ENCODE measurements around the gene EBP.

Gene EBP

GRCh38 chrX:48521353-48522243 lies at the start of gene EBP:
Gene EBP (plus strand): TSS chrX:48521808. CDS start chrX:48523772, 1,964 bp downstream.
- peak; percentile 90 for DNase-seq (ENCODE audit: low read depth, low spot score)

GRCh38 chrX:48472225-48472624 lies 49.4 kb upstream of the EBP start:
- DNase-seq (ENCODE audit: low read depth, low spot score): no peak

DNA sequence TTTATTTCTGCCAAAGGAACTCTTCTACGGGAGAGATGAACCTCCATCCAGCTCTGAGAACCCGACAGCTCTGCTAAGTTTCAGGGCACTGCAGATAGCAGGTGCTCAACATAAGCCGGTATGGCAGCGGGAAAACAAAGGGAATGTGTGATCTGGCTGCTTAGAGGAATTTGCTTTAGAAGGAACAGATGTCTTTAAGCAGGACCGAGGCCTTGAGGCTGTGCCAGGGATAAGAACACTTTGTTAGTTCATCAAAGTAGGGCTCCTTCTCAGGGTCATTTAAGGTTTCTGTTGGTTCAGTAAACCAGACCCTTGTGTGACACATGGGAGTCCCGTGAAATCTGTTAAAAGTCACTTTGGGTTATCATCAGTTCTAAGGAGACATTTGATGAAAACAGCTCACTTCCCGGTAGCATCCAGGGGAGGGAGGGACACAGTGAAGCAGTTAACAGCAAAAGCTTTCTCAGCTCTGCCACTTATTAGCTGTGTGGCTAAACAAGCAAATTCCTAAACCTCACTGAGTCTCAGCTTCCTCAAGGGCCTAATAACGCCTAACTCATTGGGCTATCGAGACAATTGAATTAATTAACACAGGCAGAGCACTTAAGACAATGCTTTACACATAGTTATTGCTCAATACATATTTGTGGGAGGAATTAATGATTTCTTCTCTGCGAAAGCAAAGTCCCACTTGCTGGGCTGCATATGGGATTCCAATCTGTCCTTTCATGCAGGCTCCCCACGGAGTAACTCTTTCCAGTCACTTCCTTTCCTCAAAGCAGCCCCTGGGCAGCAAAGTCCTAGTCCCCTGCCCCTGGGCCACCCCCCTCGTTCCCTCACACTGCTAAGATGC lies 48.5 kb upstream of the EBP start:
- DNase-seq (ENCODE audit: low read depth, low spot score): no peak

- no peak for DNase-seq (ENCODE audit: low read depth, low spot score)
These were observed 48.0 kb upstream of the EBP start for GRCh38 chrX:48473704-48473990.

- DNase-seq (ENCODE audit: low read depth, low spot score): no peak
These were observed 47.5 kb upstream of the EBP start for GRCh38 chrX:48474127-48474526.

- DNase-seq (ENCODE audit: low read depth, low spot score): no peak
These were observed 47.0 kb upstream of the EBP start for GRCh38 chrX:48474581-48474980.

DNA sequence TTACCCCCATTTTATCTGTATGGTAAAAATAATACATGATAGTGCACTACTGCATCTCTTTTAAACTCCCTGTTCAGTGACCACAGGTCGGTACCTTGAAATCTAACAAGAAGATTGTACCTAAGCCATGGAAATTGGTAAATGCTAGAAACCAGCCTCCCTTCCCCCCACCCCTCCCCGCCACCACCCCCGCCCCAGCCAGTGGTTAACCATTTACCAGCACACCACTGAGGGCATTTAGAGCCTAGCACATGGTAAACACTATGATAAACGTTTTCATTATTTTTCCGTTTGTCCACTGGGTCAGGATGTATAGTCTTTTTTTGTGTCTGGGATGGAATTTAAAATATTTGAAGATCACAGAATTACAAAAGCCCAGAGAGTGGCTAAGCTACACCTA lies 46.3 kb upstream of the EBP start:
- no peak for DNase-seq (ENCODE audit: low read depth, low spot score)

GRCh38 chrX:48475774-48476577 lies 45.6 kb upstream of the EBP start, which contains the start of gene FTSJ1:
Gene FTSJ1 (plus strand): TSS chrX:48476199. CDS start chrX:48478048, 1,849 bp downstream.
- peak; percentile 76 for DNase-seq (ENCODE audit: low read depth, low spot score)

- no peak for DNase-seq (ENCODE audit: low read depth, low spot score)
These were observed 44.7 kb upstream of the EBP start for GRCh38 chrX:48476919-48477318.

DNA sequence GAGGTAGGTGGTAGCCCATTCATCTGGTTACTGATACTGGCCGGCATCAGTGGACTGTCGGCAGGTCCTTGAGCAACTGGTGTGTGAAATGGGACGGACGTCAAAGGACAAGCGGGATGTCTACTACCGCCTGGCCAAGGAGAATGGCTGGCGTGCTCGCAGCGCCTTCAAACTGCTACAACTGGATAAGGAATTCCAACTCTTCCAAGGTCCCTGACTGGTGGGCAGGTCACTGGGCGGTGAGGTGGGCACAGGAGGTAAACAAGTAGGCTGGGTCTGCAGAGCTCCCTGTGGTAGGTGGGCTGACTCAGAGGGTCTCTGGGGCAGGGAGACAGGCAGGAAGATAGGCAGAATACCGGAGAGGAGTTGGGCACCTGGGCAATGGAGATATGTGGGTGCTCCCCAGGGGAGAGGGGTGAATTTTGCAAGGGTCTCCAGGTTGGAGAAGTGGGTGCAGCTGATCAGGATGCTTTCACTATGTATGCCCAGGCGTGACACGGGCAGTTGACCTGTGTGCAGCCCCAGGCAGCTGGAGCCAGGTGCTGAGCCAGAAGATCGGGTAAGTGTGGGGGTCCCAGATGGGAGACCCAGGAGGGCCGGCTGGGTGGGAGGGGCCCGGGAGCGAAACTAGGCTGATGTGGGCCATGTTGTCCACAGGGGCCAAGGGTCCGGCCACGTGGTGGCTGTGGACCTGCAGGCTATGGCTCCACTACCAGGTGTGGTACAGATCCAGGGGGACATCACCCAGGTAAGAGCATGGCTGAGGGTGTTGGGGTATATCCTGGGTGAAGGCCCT lies 43.5 kb upstream of the EBP start:
- DNase-seq (ENCODE audit: low read depth, low spot score): no peak

DNA sequence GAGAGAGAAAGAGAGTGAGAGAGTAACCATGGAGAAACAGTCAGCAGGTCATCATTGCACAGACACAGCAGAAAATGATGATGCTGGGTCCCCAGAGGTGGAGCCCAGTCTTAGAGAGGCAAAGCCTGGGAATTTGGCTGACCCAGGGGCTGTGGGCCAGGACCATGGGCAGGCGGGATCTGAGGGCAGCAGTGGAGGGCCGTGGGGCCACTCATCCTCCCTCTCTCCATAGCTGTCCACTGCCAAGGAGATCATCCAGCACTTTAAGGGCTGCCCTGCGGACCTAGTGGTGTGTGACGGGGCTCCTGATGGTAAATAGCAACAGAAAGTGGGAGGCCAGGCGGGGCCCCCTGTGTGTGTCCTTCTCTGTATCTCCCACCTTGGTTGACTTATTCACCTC lies 42.8 kb upstream of the EBP start:
- DNase-seq (ENCODE audit: low read depth, low spot score): no peak

GRCh38 chrX:48480142-48480541 lies 41.5 kb upstream of the EBP start:
- DNase-seq (ENCODE audit: low read depth, low spot score): no peak

- no peak for DNase-seq (ENCODE audit: low read depth, low spot score)
These were observed 41.0 kb upstream of the EBP start for GRCh38 chrX:48480583-48480982.

DNA sequence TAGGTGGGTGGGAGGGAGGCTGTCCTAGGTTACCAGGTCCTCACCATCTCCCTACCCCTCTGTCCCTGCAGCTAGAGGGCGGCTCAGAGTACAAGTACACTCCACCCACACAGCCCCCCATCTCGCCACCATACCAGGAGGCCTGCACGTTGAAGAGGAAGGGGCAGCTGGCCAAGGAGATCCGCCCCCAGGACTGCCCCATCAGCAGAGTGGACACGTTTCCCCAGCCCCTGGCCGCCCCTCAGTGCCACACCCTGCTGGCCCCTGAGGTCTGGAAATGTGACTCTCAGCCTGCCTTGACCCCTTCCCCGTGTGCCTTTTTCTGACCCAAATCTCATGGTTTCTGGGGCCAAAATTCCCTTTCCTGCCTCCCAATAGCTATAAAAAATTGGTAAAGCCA lies 39.1 kb upstream of the EBP start:
- no peak for DNase-seq (ENCODE audit: low read depth, low spot score)

DNA sequence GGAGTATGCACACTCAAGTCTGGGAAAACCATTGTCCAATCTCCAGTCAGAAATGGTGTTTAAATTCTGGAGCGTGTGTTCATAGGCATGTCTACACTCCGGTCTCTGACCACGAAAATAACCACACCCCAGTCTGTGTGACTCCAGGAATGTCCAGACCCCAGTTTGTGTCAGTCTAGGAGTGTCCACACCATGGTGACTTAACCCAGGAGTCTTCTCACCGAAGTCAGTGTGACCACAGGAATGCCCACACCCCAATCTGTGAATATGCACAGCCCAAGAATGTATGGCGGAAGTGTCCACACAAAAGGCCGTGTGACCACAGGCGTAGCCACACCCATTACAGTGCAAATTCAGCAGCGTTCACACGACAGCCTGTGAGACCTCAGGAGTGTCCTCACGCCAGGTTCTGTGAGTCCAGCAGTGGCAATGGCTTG lies 34.2 kb upstream of the EBP start:
- DNase-seq (ENCODE audit: low read depth, low spot score): no peak

- no peak for DNase-seq (ENCODE audit: low read depth, low spot score)
These were observed 33.6 kb upstream of the EBP start for GRCh38 chrX:48488034-48488433.

GRCh38 chrX:48489296-48489695 lies 32.3 kb upstream of the EBP start:
- DNase-seq (ENCODE audit: low read depth, low spot score): no peak

- no peak for DNase-seq (ENCODE audit: low read depth, low spot score)
These were observed 31.7 kb upstream of the EBP start for GRCh38 chrX:48489892-48490291.

- DNase-seq (ENCODE audit: low read depth, low spot score): no peak
These were observed 30.9 kb upstream of the EBP start for GRCh38 chrX:48490661-48491060.

DNA sequence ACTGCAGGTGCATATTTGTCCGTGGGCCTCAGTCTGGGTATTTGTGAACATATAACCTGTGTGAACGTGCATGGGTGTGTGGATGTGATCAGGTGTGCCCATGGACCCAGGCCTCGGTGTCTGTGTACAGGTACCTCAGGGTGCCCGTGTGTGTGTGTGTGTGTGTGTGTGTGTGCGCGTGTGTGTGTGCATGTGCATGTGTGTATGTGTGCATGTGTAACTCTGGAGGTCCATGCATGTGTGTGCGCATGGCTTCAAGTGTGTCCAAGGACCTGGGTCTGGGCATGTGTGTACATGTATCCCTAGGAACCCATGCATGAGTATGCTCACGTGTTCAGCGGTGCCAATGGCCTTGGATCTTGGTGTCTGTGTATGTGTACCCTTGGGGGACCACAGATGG lies 29.8 kb upstream of the EBP start:
- no peak for DNase-seq (ENCODE audit: low read depth, low spot score)

- no peak for DNase-seq (ENCODE audit: low read depth, low spot score)
These were observed 29.2 kb upstream of the EBP start for GRCh38 chrX:48492293-48492910.

Data from activated CD4-positive, CD25-positive, alpha-beta regulatory T cell treated with anti-CD3 and anti-CD28 coated beads, Interleukin-2, amount 50 U/mL, for 16 hours (primary cell).